Measurements from ENCODE around the gene CCDC39. TPM values are rescaled to one million over a fixed set of nuclear protein-coding genes. Genes with fewer than 3 reads are reported as not detected.
"Not testable (repeated sequence)": the region's sequence is repeated elsewhere in the genome, so short reads cannot be mapped to it uniquely, and the experiment has no call there.

CCDC39 gene
- total RNA-seq, 2 experiments from 2014 or later, result not detected

DNA sequence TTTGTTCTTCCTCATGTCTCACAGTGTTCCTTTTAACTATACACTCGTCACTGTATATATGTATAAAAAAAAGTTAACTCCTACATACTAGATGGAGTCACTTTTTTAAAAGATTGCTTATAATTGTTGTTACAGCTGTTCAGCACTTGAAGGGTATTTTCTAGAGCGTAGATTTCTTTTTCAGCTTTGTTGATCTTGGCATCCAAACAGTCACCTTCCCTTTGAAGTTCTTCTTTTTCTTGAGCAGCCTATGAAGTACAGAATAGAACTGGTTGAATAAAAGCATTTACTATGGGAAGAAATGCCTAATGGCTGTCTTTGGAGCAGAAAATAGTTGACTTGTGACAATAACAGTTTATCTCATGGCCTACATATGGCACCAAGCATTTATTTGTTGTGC is 59.6 kb downstream of the CCDC39 start:
- H3K4me3 Mint-ChIP-seq, result no peak overlapping the region
- ChIA-PET CTCF (no interaction called here), POLR2A (no interaction called here)
- no peak for ATAC-seq
- no peak for DNase-seq
- H3K36me3 Mint-ChIP-seq (ENCODE audit: low read depth), result peaks cover 45% of the 10 kb centered on the region
- intact Hi-C loops (cut with DNase I, micrococcal nuclease), result no loop called here
- H3K27ac Mint-ChIP-seq, result no peak overlapping the region
- H3K4me1 Mint-ChIP-seq, result peaks cover 16% of the 10 kb centered on the region
- H3K9me3 Mint-ChIP-seq (ENCODE audit: low read depth), result peaks cover 5% of the 10 kb centered on the region
- H3K27me3 Mint-ChIP-seq, result no peaks in the 10 kb centered on the region

GRCh38 chr3:180618563-180618962 is 60.7 kb downstream of the CCDC39 start:
- H3K27me3 Mint-ChIP-seq; DNase-seq; H3K4me3 Mint-ChIP-seq; intact Hi-C loops (cut with DNase I, micrococcal nuclease); ATAC-seq; POLR2A ChIA-PET; H3K9me3 Mint-ChIP-seq (ENCODE audit: low read depth); H3K27ac Mint-ChIP-seq; CTCF ChIA-PET; H3K4me1 Mint-ChIP-seq: not testable (repeated sequence)
- peaks cover 34% of the 10 kb centered on the region for H3K36me3 Mint-ChIP-seq (ENCODE audit: low read depth)

- no peaks in the 10 kb centered on the region for H3K9me3 Mint-ChIP-seq (ENCODE audit: low read depth)
- no peak for DNase-seq
- peaks cover 2% of the 10 kb centered on the region for H3K4me1 Mint-ChIP-seq
- H3K27me3 Mint-ChIP-seq, result no peaks in the 10 kb centered on the region
- ChIA-PET POLR2A (interaction anchor here (2.2 kb wide), 1 partner anchor 15 kb away, joined by 8 read pairs; the partner anchor contains the start of gene TTC14), CTCF (no interaction called here)
- no peak overlapping the region for H3K4me3 Mint-ChIP-seq
- no peak overlapping the region for H3K27ac Mint-ChIP-seq
- ATAC-seq, result no peak
- intact Hi-C loops (cut with DNase I, micrococcal nuclease), result no loop called here
- H3K36me3 Mint-ChIP-seq (ENCODE audit: low read depth), result peaks cover 33% of the 10 kb centered on the region
Observed at GRCh38 chr3:180617049-180617448, 62.2 kb downstream of the CCDC39 start.

- DNase-seq (no peak), ATAC-seq (no peak)
- ChIA-PET CTCF (interaction anchor here (1.1 kb wide), 1 partner anchor 22 kb away, joined by 4 read pairs; no protein-coding TSS in a partner anchor), POLR2A (interaction anchor here (2.2 kb wide), 1 partner anchor 14 kb away, joined by 8 read pairs; the partner anchor contains the start of gene TTC14)
- intact Hi-C loops (cut with DNase I, micrococcal nuclease), result no loop called here
- H3K27me3 Mint-ChIP-seq, result no peaks in the 10 kb centered on the region
- H3K27ac Mint-ChIP-seq, result peak overlapping the region; percentile 13
- no peak overlapping the region for H3K4me3 Mint-ChIP-seq
- no peaks in the 10 kb centered on the region for H3K9me3 Mint-ChIP-seq (ENCODE audit: low read depth)
- H3K36me3 Mint-ChIP-seq (ENCODE audit: low read depth), result peaks cover 35% of the 10 kb centered on the region
- H3K4me1 Mint-ChIP-seq, result peaks cover 2% of the 10 kb centered on the region
Observed at GRCh38 chr3:180615954-180616353, 63.3 kb downstream of the CCDC39 start.

- H3K27me3 Mint-ChIP-seq, result no peaks in the 10 kb centered on the region
- POLR2A ChIA-PET, result interaction anchor here (1.2 kb wide), 1 partner anchor 10 kb away, joined by 7 read pairs; the partner anchor contains the start of gene TTC14
- no peaks in the 10 kb centered on the region for H3K9me3 Mint-ChIP-seq (ENCODE audit: low read depth)
- ATAC-seq (no peak), DNase-seq (no peak)
- H3K4me3 Mint-ChIP-seq, result no peak overlapping the region
- CTCF ChIA-PET, result no interaction called here
- H3K4me1 Mint-ChIP-seq, result peaks cover 2% of the 10 kb centered on the region
- peaks cover 40% of the 10 kb centered on the region for H3K36me3 Mint-ChIP-seq (ENCODE audit: low read depth)
- H3K27ac Mint-ChIP-seq, result no peak overlapping the region
- intact Hi-C loops (cut with DNase I, micrococcal nuclease), result no loop called here
Observed at GRCh38 chr3:180612364-180612763, 66.9 kb downstream of the CCDC39 start.

GRCh38 chr3:180611006-180611405 is 68.3 kb downstream of the CCDC39 start:
- no peaks in the 10 kb centered on the region for H3K9me3 Mint-ChIP-seq (ENCODE audit: low read depth)
- DNase-seq, result no peak
- ATAC-seq, result no peak
- H3K36me3 Mint-ChIP-seq (ENCODE audit: low read depth), result peaks cover 41% of the 10 kb centered on the region
- ChIA-PET CTCF (interaction anchor here (2.5 kb wide), 1 partner anchor 10 kb away, joined by 8 read pairs; the partner anchor contains the start of gene TTC14), POLR2A (no interaction called here)
- intact Hi-C loops (cut with DNase I, micrococcal nuclease), result no loop called here
- no peak overlapping the region for H3K4me3 Mint-ChIP-seq
- H3K4me1 Mint-ChIP-seq, result peaks cover 2% of the 10 kb centered on the region
- no peaks in the 10 kb centered on the region for H3K27me3 Mint-ChIP-seq
- no peak overlapping the region for H3K27ac Mint-ChIP-seq

DNA sequence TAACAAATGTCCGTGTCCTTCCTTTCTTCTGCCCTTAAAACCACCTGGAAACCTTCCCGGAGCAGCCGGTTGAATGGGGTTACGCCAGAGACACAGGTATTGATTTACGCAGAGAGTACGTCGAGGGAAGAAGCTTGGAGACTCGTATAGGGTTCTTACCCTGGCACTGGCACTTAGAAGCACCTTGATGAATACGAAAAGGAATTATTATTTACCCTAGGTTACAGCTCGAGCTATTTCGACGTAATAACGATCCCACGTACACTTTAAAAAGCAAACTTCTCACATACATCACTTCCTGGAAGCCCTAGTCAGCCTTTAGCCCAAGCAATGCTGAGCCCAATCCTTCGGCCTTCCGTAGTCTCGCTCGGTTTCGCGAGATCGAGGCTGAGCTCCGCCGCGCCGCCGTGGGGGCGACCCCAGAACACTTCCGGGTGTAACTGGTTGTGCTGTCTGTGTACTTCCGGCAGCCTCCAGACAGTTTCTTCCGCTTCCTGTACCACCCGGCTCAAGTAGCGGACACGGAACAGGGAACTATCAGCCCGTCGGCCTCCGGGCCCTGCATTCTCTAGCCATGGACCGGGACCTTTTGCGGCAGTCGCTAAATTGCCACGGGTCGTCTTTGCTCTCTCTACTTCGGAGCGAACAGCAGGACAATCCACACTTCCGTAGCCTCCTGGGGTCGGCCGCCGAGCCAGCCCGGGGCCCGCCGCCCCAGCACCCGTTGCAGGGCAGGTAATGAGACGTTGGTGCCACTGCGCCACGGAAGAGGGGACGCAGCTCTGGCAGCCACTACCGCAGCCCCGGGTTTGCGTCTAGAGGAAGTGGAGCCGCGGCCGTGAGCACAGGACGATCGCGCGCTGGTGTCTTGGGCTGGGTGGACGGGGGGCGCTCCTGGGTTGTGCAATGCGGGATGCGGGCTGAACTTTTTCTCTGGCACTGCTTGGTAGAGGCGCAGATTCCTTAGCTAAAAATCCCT is 77.3 kb downstream of the CCDC39 start, which contains the start of gene TTC14:
Gene TTC14 (plus strand): TSS at position 476 of the 979 bp plus-strand sequence. CDS start 99 bp downstream, at position 575.
- Mint-ChIP-seq H3K4me1 (peaks cover 17% of the 10 kb centered on the region), H3K27me3 (peaks cover 4% of the 10 kb centered on the region), H3K36me3 (ENCODE audit: low read depth) (peaks cover 36% of the 10 kb centered on the region), H3K9me3 (ENCODE audit: low read depth) (peaks cover 2% of the 10 kb centered on the region), H3K4me3 (peak within 1 kb of the TSS; percentile 98), H3K27ac (peak within 1 kb of the TSS; percentile 98)
- peak; percentile 96 for ATAC-seq
- ChIA-PET CTCF (interaction anchor here (0.6 to 1.9 kb wide), 4 partner anchors 9 to 790 kb away, joined by 3 to 8 read pairs (median 4); no protein-coding TSS in a partner anchor), POLR2A (interaction anchor here (0.6 to 2.0 kb wide), 4 partner anchors 10 to 1037 kb away, joined by 3 to 8 read pairs (median 6); no protein-coding TSS in a partner anchor)
- peak; percentile 96 for DNase-seq
- intact Hi-C loops (cut with DNase I, micrococcal nuclease), result loop anchor here (1.0 to 10.0 kb wide), 11 partner anchors 23 to 1455 kb away; partner anchors contain the start of genes ACTL6A (in 2 of the 2), DNAJC19 (in 2 of the 2), FXR1 (in 2 of the 2) and CCDC39 (in 1 of the 2)

GRCh38 chr3:180600473-180600872 is 78.8 kb downstream of the CCDC39 start:
- H3K4me1 Mint-ChIP-seq, result peaks cover 17% of the 10 kb centered on the region
- intact Hi-C loops (cut with DNase I, micrococcal nuclease), result loop anchor here (5.0 to 10.0 kb wide), 3 partner anchors 312 to 1038 kb away; partner anchors contain the start of genes ACTL6A (in 2 of the 2), DNAJC19 (in 1 of the 2) and FXR1 (in 1 of the 2)
- peaks cover 11% of the 10 kb centered on the region for H3K27me3 Mint-ChIP-seq
- H3K4me3 Mint-ChIP-seq, result peak overlapping the region; percentile 98
- peaks cover 29% of the 10 kb centered on the region for H3K36me3 Mint-ChIP-seq (ENCODE audit: low read depth)
- H3K9me3 Mint-ChIP-seq (ENCODE audit: low read depth), result peaks cover 2% of the 10 kb centered on the region
- H3K27ac Mint-ChIP-seq, result peak overlapping the region; percentile 98
- CTCF ChIA-PET, result interaction anchor here (1.1 to 1.9 kb wide), 2 partner anchors 10 to 789 kb away, joined by 4 to 8 read pairs; no protein-coding TSS in a partner anchor
- POLR2A ChIA-PET, result no interaction called here
- no peak for ATAC-seq
- DNase-seq, result no peak

GRCh38 chr3:180595559-180595935 is 83.7 kb downstream of the CCDC39 start:
- DNase-seq (no peak), ATAC-seq (no peak)
- Mint-ChIP-seq H3K4me3 (no peak overlapping the region), H3K27ac (no peak overlapping the region), H3K9me3 (ENCODE audit: low read depth) (no peaks in the 10 kb centered on the region), H3K4me1 (no peaks in the 10 kb centered on the region), H3K27me3 (peaks cover 25% of the 10 kb centered on the region), H3K36me3 (ENCODE audit: low read depth) (no peaks in the 10 kb centered on the region)
- intact Hi-C loops (cut with DNase I, micrococcal nuclease), result loop anchor here (1.0 to 10.0 kb wide), 4 partner anchors 666 to 841 kb away; no protein-coding TSS in a partner anchor
- ChIA-PET CTCF (interaction anchor here (1.0 kb wide), 1 partner anchor 667 kb away, joined by 5 read pairs; no protein-coding TSS in a partner anchor), POLR2A (interaction anchor here (0.6 kb wide), 1 partner anchor 1144 kb away, joined by 5 read pairs; the partner anchor contains the start of gene GNB4)

- Mint-ChIP-seq H3K9me3 (ENCODE audit: low read depth) (no peaks in the 10 kb centered on the region), H3K4me3 (no peak overlapping the region), H3K4me1 (no peaks in the 10 kb centered on the region), H3K36me3 (ENCODE audit: low read depth) (no peaks in the 10 kb centered on the region), H3K27ac (no peak overlapping the region), H3K27me3 (peaks cover 25% of the 10 kb centered on the region)
- ChIA-PET CTCF (interaction anchor here (1.0 kb wide), 1 partner anchor 666 kb away, joined by 5 read pairs; no protein-coding TSS in a partner anchor), POLR2A (no interaction called here)
- DNase-seq, result no peak
- ATAC-seq, result no peak
- intact Hi-C loops (cut with DNase I, micrococcal nuclease), result loop anchor here (1.0 to 10.0 kb wide), 4 partner anchors 666 to 840 kb away; no protein-coding TSS in a partner anchor
Observed at GRCh38 chr3:180594631-180595558, 84.4 kb downstream of the CCDC39 start.

All from activated CD4-positive, alpha-beta T cell treated with anti-CD3 and anti-CD28 coated beads for 36 hours (primary cell).